Lung (tissue), 5 donors: ENCODE data around the gene MEG3. TPM values are rescaled to one million over a fixed set of nuclear protein-coding genes. Genes with fewer than 3 reads are reported as not detected.

Experiments used
- polyA plus RNA-seq, 2 donors: library from polyadenylated mRNA; stranded (reverse); fragments of 200-250 nt; gene quantifications; one replicate each; pipeline ENCODE4 v1.2.1, GENCODE V29; 2013
- small RNA-seq: library from RNA; depleted of rRNA; stranded (forward); fragments of <200 nt; gene quantifications from one replicate; pipeline ENCODE3, GENCODE V24; 2014; ENCODE audit warnings: low replicate concordance
- total RNA-seq, 2 donors: library from RNA; depleted of rRNA in 1 of 2; stranded (reverse); fragments of >200 nt in 1 of 2; gene quantifications; one replicate each; pipeline ENCODE4 v1.2.1, GENCODE V29; 2014 to 2021
- donor health status: Bipolar disorder and iron deficiency.
- donor health status: healthy.
- donor health status: DM: yes; HTN: yes; CAD: no.

The MEG3 gene
- total and polyA plus RNA-seq, 4 donors = 5.9 to 267 (median 14.8) TPM

Small RNA genes lying within 50 kb of the gene (small RNA-seq; reads per million reads assigned to genes)
- gene AL117190.3 = not detected
- gene MIR127 = not detected
- not detected for gene MIR136
- gene MIR2392 = not detected
- gene MIR337 = 6.5 reads per million, percentile 95 among the genes with 10 or more reads in this experiment
- not detected for gene MIR431
- not detected for gene MIR432
- gene MIR433 = not detected
- gene MIR493 = 13.2 reads per million, percentile 96 among the genes with 10 or more reads in this experiment
- gene RF01928 = not detected
- not detected for gene RF02145
- gene SNORD112 = 2.4 reads per million, percentile 91 among the genes with 10 or more reads in this experiment

Other genes starting within 250 kb of the MEG3 start
- 1 to 10 TPM; 1.3 to 1.6 TPM for gene BEGAIN, start 238.7 kb upstream of the MEG3 start, total RNA-seq
- 1 to 10 TPM in 1 of 2 donors, under 1 TPM in 1; 0.27 to 1.3 TPM for gene BEGAIN, start 238.7 kb upstream of the MEG3 start, polyA plus RNA-seq
- gene DLK1, start 99.2 kb upstream of the MEG3 start, total RNA-seq = 1 to 10 TPM; 1.2 to 9.9 TPM
- under 1 TPM in 1 of 2 donors, not detected in 1; 0.05 TPM for gene DLK1, start 99.2 kb upstream of the MEG3 start, polyA plus RNA-seq
- gene RTL1, start 77.6 kb downstream of the MEG3 start, total RNA-seq = under 1 TPM in 1 of 2 donors, not detected in 1; 0.09 TPM
- under 1 TPM in 1 of 2 donors, not detected in 1; 0.02 TPM for gene RTL1, start 77.6 kb downstream of the MEG3 start, polyA plus RNA-seq